HFFc6 (cell line): ENCODE measurements around the gene MEAF6. TPM values are rescaled to one million over a fixed set of nuclear protein-coding genes. Genes with fewer than 3 reads are reported as not detected.

Source experiments
- DNase-seq: peaks from one replicate; pipeline ENCODE4 v3.0.0-alpha.2; 2018
- H3K27ac Mint-ChIP-seq: 2 replicates; pipeline ENCODE4 v1.8.0; 2020; ENCODE audit warnings: mild to moderate bottlenecking, mixed read lengths
- H3K27me3 Mint-ChIP-seq: 2 replicates; pipeline ENCODE4 v1.8.0; 2021; ENCODE audit warnings: mild to moderate bottlenecking, moderate library complexity, mixed read lengths; ENCODE audit not compliant: insufficient read depth
- H3K36me3 Mint-ChIP-seq: 2 replicates; pipeline ENCODE4 v1.8.0; 2021; ENCODE audit warnings: low read depth, mixed read lengths
- H3K4me1 Mint-ChIP-seq: 2 replicates; pipeline ENCODE4 v1.8.0; 2020; ENCODE audit warnings: low read depth, mixed read lengths
- H3K4me3 Mint-ChIP-seq: 2 replicates; pipeline ENCODE4 v1.8.0; 2020; ENCODE audit warnings: mild to moderate bottlenecking, moderate library complexity, mixed read lengths
- H3K9me3 Mint-ChIP-seq: 2 replicates; pipeline ENCODE4 v1.8.0; 2020; ENCODE audit warnings: mild to moderate bottlenecking, mixed read lengths
- total RNA-seq, 6 experiments: library from RNA; stranded (reverse); fragmentation: NEBNext Ultra II Directional; extraction: Animal tissue kit (Norgen Biotek cat#: 25700); gene quantifications; 2 replicates in 1 of 6; 3 replicates in 5 of 6; pipeline ENCODE4 v1.2.3, GENCODE V29; 2021
- TF ChIP-seq, protein P1 (sequence below): fragments of 200-600 bp; sonication (generic); IDR thresholded peaks from 2 replicates; pipeline ENCODE4 v1.5.0; 2021; ENCODE audit warnings: antibody characterized with exemption, mild to moderate bottlenecking

Gene MEAF6
- total RNA-seq, 6 experiments from 2014 or later: 52.6 to 63.8 (median 56.9) TPM

- Mint-ChIP-seq H3K4me3 (no peak overlapping the region), H3K27me3 (peaks cover 8% of the 10 kb centered on the region), H3K9me3 (no peaks in the 10 kb centered on the region), H3K36me3 (peaks cover 24% of the 10 kb centered on the region), H3K27ac (peak overlapping the region; percentile 100), H3K4me1 (peaks cover 55% of the 10 kb centered on the region)
- DNase-seq: no peak
- TF ChIP-seq, protein P1, sequence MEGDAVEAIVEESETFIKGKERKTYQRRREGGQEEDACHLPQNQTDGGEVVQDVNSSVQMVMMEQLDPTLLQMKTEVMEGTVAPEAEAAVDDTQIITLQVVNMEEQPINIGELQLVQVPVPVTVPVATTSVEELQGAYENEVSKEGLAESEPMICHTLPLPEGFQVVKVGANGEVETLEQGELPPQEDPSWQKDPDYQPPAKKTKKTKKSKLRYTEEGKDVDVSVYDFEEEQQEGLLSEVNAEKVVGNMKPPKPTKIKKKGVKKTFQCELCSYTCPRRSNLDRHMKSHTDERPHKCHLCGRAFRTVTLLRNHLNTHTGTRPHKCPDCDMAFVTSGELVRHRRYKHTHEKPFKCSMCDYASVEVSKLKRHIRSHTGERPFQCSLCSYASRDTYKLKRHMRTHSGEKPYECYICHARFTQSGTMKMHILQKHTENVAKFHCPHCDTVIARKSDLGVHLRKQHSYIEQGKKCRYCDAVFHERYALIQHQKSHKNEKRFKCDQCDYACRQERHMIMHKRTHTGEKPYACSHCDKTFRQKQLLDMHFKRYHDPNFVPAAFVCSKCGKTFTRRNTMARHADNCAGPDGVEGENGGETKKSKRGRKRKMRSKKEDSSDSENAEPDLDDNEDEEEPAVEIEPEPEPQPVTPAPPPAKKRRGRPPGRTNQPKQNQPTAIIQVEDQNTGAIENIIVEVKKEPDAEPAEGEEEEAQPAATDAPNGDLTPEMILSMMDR: no peak
These were observed 33.8 kb downstream of the MEAF6 start for GRCh38 chr1:37480581-37481288.

DNA sequence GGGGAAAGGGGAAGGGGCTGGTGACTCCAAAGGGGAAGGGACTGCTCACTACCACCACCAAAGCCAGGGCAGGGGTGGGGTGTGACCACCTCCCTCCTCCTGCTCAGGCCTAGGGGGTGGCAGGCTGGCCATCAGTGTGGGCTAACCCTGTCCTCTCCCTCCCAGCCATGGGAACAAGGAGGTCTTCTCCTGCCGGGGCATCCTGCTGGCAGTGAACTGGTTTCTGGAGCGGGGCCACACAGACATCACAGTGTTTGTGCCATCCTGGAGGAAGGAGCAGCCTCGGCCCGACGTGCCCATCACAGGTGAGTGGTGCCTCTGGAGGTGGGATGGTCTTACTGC is 34.5 kb downstream of the MEAF6 start:
- Mint-ChIP-seq H3K36me3 (peaks cover 26% of the 10 kb centered on the region), H3K9me3 (no peaks in the 10 kb centered on the region), H3K4me1 (peaks cover 57% of the 10 kb centered on the region), H3K4me3 (peak overlapping the region; percentile 89; the same call in 1 of the 2 replicates), H3K27me3 (peaks cover 8% of the 10 kb centered on the region), H3K27ac (peak overlapping the region; percentile 100)
- TF ChIP-seq, protein P1: no peak; the same call in 1 of the 2 replicates
- DNase-seq: no peak

DNA sequence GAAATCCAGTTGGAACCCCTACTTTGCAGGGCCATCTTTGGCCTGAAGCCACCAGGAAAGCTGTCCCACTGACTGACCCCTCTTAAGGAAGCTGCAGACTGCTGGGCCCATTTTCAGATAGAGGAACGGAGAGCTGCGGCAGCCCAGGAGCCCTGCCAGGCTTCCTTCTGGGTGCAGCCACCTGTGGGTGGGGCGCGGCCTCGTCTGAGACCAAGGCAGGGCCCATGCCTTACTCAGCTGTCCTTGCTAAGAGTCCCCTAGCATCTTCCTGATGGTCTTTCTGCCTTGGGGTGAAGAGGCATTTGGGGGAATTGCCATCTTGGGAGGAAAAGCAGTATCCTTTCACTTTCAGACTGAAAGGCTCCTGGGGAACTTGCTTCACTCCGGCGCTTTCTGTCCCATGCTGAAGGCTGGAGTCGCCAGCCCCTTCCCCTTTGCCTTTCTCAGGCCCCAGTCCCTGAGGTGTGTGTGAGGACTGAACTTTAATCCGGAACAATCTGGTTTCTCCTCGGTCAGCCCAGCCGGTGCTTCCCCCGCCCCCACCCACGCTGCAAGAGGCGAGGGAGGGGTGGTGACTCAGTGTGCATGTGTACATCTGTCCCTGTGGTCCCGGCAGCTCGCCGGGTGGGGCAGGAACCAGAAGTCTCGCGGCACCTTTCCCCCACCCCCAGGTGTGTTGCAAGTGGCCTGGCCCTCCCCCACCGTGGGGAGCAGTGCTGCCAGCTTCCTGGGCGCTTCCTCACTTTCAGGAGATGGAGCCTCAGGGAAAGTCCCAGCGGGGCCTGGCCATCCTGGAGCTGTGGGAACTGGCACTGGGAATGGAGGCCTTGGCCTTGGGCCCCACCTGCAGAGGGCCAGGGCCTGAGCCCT is 35.1 kb downstream of the MEAF6 start:
- Mint-ChIP-seq H3K36me3 (peaks cover 28% of the 10 kb centered on the region), H3K4me3 (peak overlapping the region; percentile 89), H3K9me3 (no peaks in the 10 kb centered on the region), H3K4me1 (peaks cover 57% of the 10 kb centered on the region), H3K27me3 (peaks cover 8% of the 10 kb centered on the region), H3K27ac (peak overlapping the region; percentile 100)
- TF ChIP-seq, protein P1: no peak
- DNase-seq: peak; percentile 83

GRCh38 chr1:37478890-37479254 is 35.7 kb downstream of the MEAF6 start:
- Mint-ChIP-seq H3K36me3 (peaks cover 28% of the 10 kb centered on the region), H3K4me1 (peaks cover 53% of the 10 kb centered on the region), H3K4me3 (peak overlapping the region; percentile 89), H3K27ac (peak overlapping the region; percentile 100), H3K27me3 (peaks cover 2% of the 10 kb centered on the region; the same call in 1 of the 2 replicates), H3K9me3 (no peaks in the 10 kb centered on the region)
- TF ChIP-seq, protein P1: no peak
- no peak for DNase-seq

- Mint-ChIP-seq H3K4me1 (peaks cover 56% of the 10 kb centered on the region), H3K4me3 (peak overlapping the region; percentile 89), H3K36me3 (peaks cover 28% of the 10 kb centered on the region), H3K27ac (peak overlapping the region; percentile 100), H3K27me3 (peaks cover 2% of the 10 kb centered on the region; the same call in 1 of the 2 replicates), H3K9me3 (no peaks in the 10 kb centered on the region)
- TF ChIP-seq, protein P1: no peak
- DNase-seq: peak; percentile 82
These were observed 36.1 kb downstream of the MEAF6 start for GRCh38 chr1:37478451-37478881.
